K562 (cell line): ENCODE measurements around the gene ZFPM1. TPM values are rescaled to one million over a fixed set of nuclear protein-coding genes. Genes with fewer than 3 reads are reported as not detected.

Experiments used
- CBFA2T2 ChIP-seq: fragments of 450-650 bp; conservative IDR thresholded peaks from 2 replicates; pipeline ENCODE4 v1.6.1; 2017; ENCODE audit warnings: mild to moderate bottlenecking
- CBX1 ChIP-seq: sonication (generic); IDR thresholded peaks from 2 replicates; pipeline ENCODE4 v1.6.1; 2016; ENCODE audit warnings: antibody characterized with exemption, low read depth, mild to moderate bottlenecking
- DDX20 ChIP-seq: fragments of 450-650 bp; IDR thresholded peaks from 2 replicates; pipeline ENCODE4 v1.6.1; 2016; ENCODE audit warnings: missing genetic modification characterization, low read depth, mild to moderate bottlenecking, missing compliant biosample characterization, moderate library complexity
- ETV5 ChIP-seq: sonication (generic); formaldehyde crosslinking; IDR thresholded peaks from 2 replicates; pipeline ENCODE4 v1.4.0; 2020; ENCODE audit warnings: low read depth, mild to moderate bottlenecking, missing genetic modification reagents
- HDGF ChIP-seq: fragments of 450-650 bp; IDR thresholded peaks from 2 replicates; pipeline ENCODE4 v1.6.1; 2016
- HMBOX1 ChIP-seq: sonication (generic); IDR thresholded peaks from 2 replicates; pipeline ENCODE4 v1.6.1; 2016
- MED1 ChIP-seq: sonication (generic); formaldehyde crosslinking; IDR thresholded peaks from 2 replicates; pipeline ENCODE4 v1.8.1; 2023; ENCODE audit warnings: missing genetic modification reagents, borderline replicate concordance
- MLX ChIP-seq, 2 experiments: fragments of 450-650 bp in 1 of 2; sonication (generic) in 1 of 2; formaldehyde crosslinking; conservative IDR thresholded peaks; 2 replicates each; pipeline versions ENCODE4 v1.4.0 to v1.8.1; 2020 to 2022; ENCODE audit warnings: mild to moderate bottlenecking in 1 of 2, missing genetic modification reagents in 1 of 2
- PATZ1 ChIP-seq: fragments of 250-450 bp; sonication (Bioruptor Pico); IDR thresholded peaks from 2 replicates; pipeline ENCODE4 v1.5.0; 2020; ENCODE audit warnings: mild to moderate bottlenecking, borderline replicate concordance
- POLR2G ChIP-seq: fragments of 200-400 bp; formaldehyde crosslinking; IDR thresholded peaks from 2 replicates; pipeline ENCODE4 v1.6.1; 2017; ENCODE audit warnings: low read depth, mild to moderate bottlenecking, antibody characterized with exemption, low read length, moderate library complexity
- RBM25 ChIP-seq: fragments of 200-400 bp; formaldehyde crosslinking; IDR thresholded peaks from 2 replicates; pipeline ENCODE4 v1.6.1; 2018; ENCODE audit warnings: low read length, low read depth, moderate library complexity; ENCODE audit not compliant: severe bottlenecking
- SAP30 ChIP-seq: fragments of 200-600 bp; sonication (generic); IDR thresholded peaks from 2 replicates; pipeline ENCODE4 v1.6.1; 2012; ENCODE audit warnings: borderline replicate concordance, low read depth, mild to moderate bottlenecking, moderate library complexity, low read length, control low read depth, inconsistent platforms; ENCODE audit not compliant: insufficient read depth, poor library complexity, severe bottlenecking
- SPI1 ChIP-seq: IDR thresholded peaks from 2 replicates; pipeline ENCODE4 v1.6.1; 2011; ENCODE audit warnings: low read depth, low read length, control low read depth, borderline replicate concordance
- XRCC5 ChIP-seq: fragments of 200-400 bp; formaldehyde crosslinking; IDR thresholded peaks from 2 replicates; pipeline ENCODE4 v1.6.1; 2017; ENCODE audit warnings: low read depth, mild to moderate bottlenecking, low read length
- ZNF134 ChIP-seq: fragments of 250-450 bp; sonication (Bioruptor Pico); conservative IDR thresholded peaks from 2 replicates; pipeline ENCODE4 v1.4.0; 2020
- ZNF586 ChIP-seq: fragments of 450-650 bp; formaldehyde crosslinking; conservative IDR thresholded peaks from 2 replicates; pipeline ENCODE4 v1.4.0; 2020; ENCODE audit warnings: mild to moderate bottlenecking, moderate library complexity
- polyA plus RNA-seq, 8 experiments: library from polyadenylated mRNA; depleted of rRNA in 4 of 8; stranded (reverse) in 5 of 8; unstranded in 3 of 8; fragments of >200 nt; fragmentation: Nextera tagmentation in 2 of 8; fragmentation: Illumina TruSeq in 1 of 8; extraction: Ambion mirVana in 2 of 8; extraction: Trizol in 1 of 8; gene quantifications; 2 replicates each; pipeline versions ENCODE4 v1.2.1 to v1.2.3, GENCODE V29; 2011 to 2014; ENCODE audit warnings: inconsistent platforms in 1 of 8, missing spikeins in 1 of 8
- total RNA-seq, 7 experiments: library from RNA; depleted of rRNA in 6 of 7; stranded (reverse); fragments of >200 nt in 6 of 7; fragmentation: Illumina TruSeq in 2 of 7; extraction: Trizol in 2 of 7; gene quantifications; 2 replicates each; pipeline versions ENCODE4 v1.2.1 to v1.2.3, GENCODE V29; 2011 to 2021; ENCODE audit warnings: low replicate concordance in 1 of 7
- TF ChIP-seq, protein P1 (sequence below): IDR thresholded peaks from 2 replicates; pipeline ENCODE4 v1.6.1; 2012; ENCODE audit warnings: low read depth, low read length, improper control_type of control experiment, borderline replicate concordance
- TF ChIP-seq, protein P2 (sequence below): fragments of 250-450 bp; sonication (Bioruptor Pico); IDR thresholded peaks from 2 replicates; pipeline ENCODE4 v1.4.0; 2020; ENCODE audit warnings: mild to moderate bottlenecking, moderate library complexity, borderline replicate concordance

ZFPM1 gene
- total and polyA plus RNA-seq, 9 of the 15 experiments (the other 6 are each of a cell fraction or from before 2014, with no cell fraction given): 0.03 to 35.9 (median 1.4) TPM

GRCh38 chr16:88442727-88443576 is 10.1 kb upstream of the ZFPM1 start (continued):
- TF ChIP-seq, protein P1, sequence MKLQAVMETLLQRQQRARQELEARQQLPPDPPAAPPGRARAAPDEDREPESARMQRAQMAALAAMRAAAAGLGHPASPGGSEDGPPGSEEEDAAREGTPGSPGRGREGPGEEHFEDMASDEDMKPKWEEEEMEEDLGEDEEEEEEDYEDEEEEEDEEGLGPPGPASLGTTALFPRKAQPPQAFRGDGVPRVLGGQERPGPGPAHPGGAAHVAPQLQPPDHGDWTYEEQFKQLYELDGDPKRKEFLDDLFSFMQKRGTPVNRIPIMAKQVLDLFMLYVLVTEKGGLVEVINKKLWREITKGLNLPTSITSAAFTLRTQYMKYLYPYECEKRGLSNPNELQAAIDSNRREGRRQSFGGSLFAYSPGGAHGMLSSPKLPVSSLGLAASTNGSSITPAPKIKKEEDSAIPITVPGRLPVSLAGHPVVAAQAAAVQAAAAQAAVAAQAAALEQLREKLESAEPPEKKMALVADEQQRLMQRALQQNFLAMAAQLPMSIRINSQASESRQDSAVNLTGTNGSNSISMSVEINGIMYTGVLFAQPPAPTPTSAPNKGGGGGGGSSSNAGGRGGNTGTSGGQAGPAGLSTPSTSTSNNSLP: no peak
- TF ChIP-seq HMBOX1 (no peak), MED1 (CRISPR knock-in tag) (no peak), POLR2G (no peak), XRCC5 (peak; percentile 49; the same call in 1 of the 2 replicates), SPI1 (no peak), MLX (CRISPR knock-in tag; conservative IDR thresholded peaks at IDR 0.05) (no peak), RBM25 (no peak), DDX20 (tag) (no peak), ZNF586 (CRISPR knock-in tag) (no peak), CBX1 (0 out of 2 replicates have a peak, but pooled peaks have one; percentile 26), ZNF134 (CRISPR knock-in tag) (no peak), SAP30 (no peak), ETV5 (CRISPR knock-in tag) (peak; percentile 69; the same call in 1 of the 2 replicates), HDGF (peak; percentile 90; the same call in 1 of the 2 replicates), CBFA2T2 (no peak), PATZ1 (CRISPR knock-in tag) (no peak)
- TF ChIP-seq, protein P2, sequence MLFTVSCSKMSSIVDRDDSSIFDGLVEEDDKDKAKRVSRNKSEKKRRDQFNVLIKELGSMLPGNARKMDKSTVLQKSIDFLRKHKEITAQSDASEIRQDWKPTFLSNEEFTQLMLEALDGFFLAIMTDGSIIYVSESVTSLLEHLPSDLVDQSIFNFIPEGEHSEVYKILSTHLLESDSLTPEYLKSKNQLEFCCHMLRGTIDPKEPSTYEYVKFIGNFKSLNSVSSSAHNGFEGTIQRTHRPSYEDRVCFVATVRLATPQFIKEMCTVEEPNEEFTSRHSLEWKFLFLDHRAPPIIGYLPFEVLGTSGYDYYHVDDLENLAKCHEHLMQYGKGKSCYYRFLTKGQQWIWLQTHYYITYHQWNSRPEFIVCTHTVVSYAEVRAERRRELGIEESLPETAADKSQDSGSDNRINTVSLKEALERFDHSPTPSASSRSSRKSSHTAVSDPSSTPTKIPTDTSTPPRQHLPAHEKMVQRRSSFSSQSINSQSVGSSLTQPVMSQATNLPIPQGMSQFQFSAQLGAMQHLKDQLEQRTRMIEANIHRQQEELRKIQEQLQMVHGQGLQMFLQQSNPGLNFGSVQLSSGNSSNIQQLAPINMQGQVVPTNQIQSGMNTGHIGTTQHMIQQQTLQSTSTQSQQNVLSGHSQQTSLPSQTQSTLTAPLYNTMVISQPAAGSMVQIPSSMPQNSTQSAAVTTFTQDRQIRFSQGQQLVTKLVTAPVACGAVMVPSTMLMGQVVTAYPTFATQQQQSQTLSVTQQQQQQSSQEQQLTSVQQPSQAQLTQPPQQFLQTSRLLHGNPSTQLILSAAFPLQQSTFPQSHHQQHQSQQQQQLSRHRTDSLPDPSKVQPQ (CRISPR knock-in tag): no peak
